Smooth muscle cell (in vitro differentiated cells): ENCODE results near the gene FBXL15. TPM values are rescaled to one million over a fixed set of nuclear protein-coding genes. Genes with fewer than 3 reads are reported as not detected.

Experiments
- DNase-seq: peaks from one replicate; lab custom pipeline; 2025; ENCODE audit not compliant: unreplicated experiment; lab: John Stamatoyannopoulos, UW
- H2AFZ ChIP-seq: fragments of 200-600 bp; sonication (generic); 2 replicates; pipeline ENCODE4 v1.6.0; 2016; ENCODE audit warnings: antibody characterized with exemption, low read depth, mild to moderate bottlenecking
- H3F3A ChIP-seq: fragments of 200-600 bp; sonication (generic); 2 replicates; pipeline ENCODE4 v1.6.0; 2017; ENCODE audit warnings: antibody characterized with exemption, low read depth
- H3K27ac ChIP-seq: fragments of 200-600 bp; sonication (generic); 2 replicates; pipeline ENCODE4 v1.5.1; 2016; ENCODE audit warnings: low read depth, mild to moderate bottlenecking
- H3K27me3 ChIP-seq: fragments of 200-600 bp; sonication (generic); 2 replicates; pipeline ENCODE4 v1.6.1; 2016; ENCODE audit warnings: low read depth, mild to moderate bottlenecking
- H3K36me3 ChIP-seq: fragments of 200-600 bp; sonication (generic); 2 replicates; pipeline ENCODE4 v1.5.1; 2016; ENCODE audit warnings: low read depth
- H3K4me1 ChIP-seq: fragments of 200-600 bp; sonication (generic); 2 replicates; pipeline ENCODE4 v1.5.1; 2016; ENCODE audit warnings: low read depth
- H3K4me2 ChIP-seq: fragments of 200-600 bp; sonication (generic); 2 replicates; pipeline ENCODE4 v1.6.0; 2016; ENCODE audit warnings: mild to moderate bottlenecking
- H3K4me3 ChIP-seq: fragments of 200-600 bp; sonication (generic); 2 replicates; pipeline ENCODE4 v1.5.1; 2016; ENCODE audit warnings: mild to moderate bottlenecking
- H3K79me2 ChIP-seq: fragments of 200-600 bp; sonication (generic); 2 replicates; pipeline ENCODE4 v1.6.0; 2016; ENCODE audit warnings: low read depth, mild to moderate bottlenecking
- H3K9ac ChIP-seq: fragments of 200-600 bp; sonication (generic); 2 replicates; pipeline ENCODE4 v1.6.0; 2016; ENCODE audit warnings: low read depth
- H3K9me3 ChIP-seq: fragments of 200-600 bp; sonication (generic); replicated peaks from 2 replicates; pipeline ENCODE4 v1.5.1; 2016; ENCODE audit warnings: low read depth
- H4K20me1 ChIP-seq: fragments of 200-600 bp; sonication (generic); 2 replicates; pipeline ENCODE4 v1.6.0; 2016; ENCODE audit warnings: low read depth
- CTCF ChIP-seq: fragments of 200-600 bp; sonication (generic); IDR thresholded peaks from 2 replicates; pipeline ENCODE4 v1.5.1; 2017; ENCODE audit warnings: borderline replicate concordance, mild to moderate bottlenecking, antibody characterized with exemption; ENCODE audit not compliant: insufficient read depth, poor library complexity, severe bottlenecking
- WGBS: methylation state at CpG from one replicate; pipeline ENCODE4 v1.1.7; 2016; ENCODE audit warnings: low lambda C conversion rate; 5-methylcytosine and 5-hydroxymethylcytosine counted together
- polyA plus RNA-seq: library from polyadenylated mRNA; unstranded; fragments of >200 nt; fragmentation: Nextera tagmentation; extraction: Ambion mirVana; gene quantifications from 2 replicates; pipeline ENCODE4 v1.2.1, GENCODE V29; 2016
- total RNA-seq: library from RNA; depleted of rRNA; stranded (reverse); fragments of >200 nt; gene quantifications from 2 replicates; pipeline ENCODE4 v1.2.3, GENCODE V29; 2014

FBXL15 gene
- total and polyA plus RNA-seq, 2 experiments from 2014 or later = 8.2 to 29.0 TPM

GRCh38 chr10:102394801-102395399 is 25.7 kb upstream of the FBXL15 start:
- no peak for TF ChIP-seq CTCF
- H4K20me1 ChIP-seq = peaks cover 10% of the 10 kb centered on the region
- peak; percentile 74 for DNase-seq

GRCh38 chr10:102395400-102396316 is 25.0 kb upstream of the FBXL15 start, which contains the start of gene NFKB2:
Gene NFKB2, plus strand, starts transcription at chr10:102395705. Its CDS starts 255 bp downstream, at chr10:102395960.
- Histone ChIP-seq H4K20me1 (peaks cover 10% of the 10 kb centered on the region), H3K9ac (peak within 1 kb of the TSS; percentile 99), H2AFZ (no peak within 1 kb of the TSS), H3K9me3 (no peaks in the 10 kb centered on the region), H3K4me3 (peak within 1 kb of the TSS; percentile 69), H3K36me3 (no peaks in the 10 kb centered on the region), H3K4me1 (peaks cover 10% of the 10 kb centered on the region), H3K27me3 (no peaks in the 10 kb centered on the region), H3K27ac (peak within 1 kb of the TSS; percentile 100), H3K79me2 (peaks cover 14% of the 10 kb centered on the region), H3K4me2 (peak within 1 kb of the TSS; percentile 94), H3F3A (peaks cover 5% of the 10 kb centered on the region)
- peak; percentile 85 for DNase-seq
- no peak for TF ChIP-seq CTCF
- 4% methylated on average over 24 of the region's 42 CpGs for WGBS

More at GRCh38 chr10:102394801-102395399, 25.7 kb upstream of the FBXL15 start:
- H3F3A ChIP-seq = peaks cover 6% of the 10 kb centered on the region
- no peaks in the 10 kb centered on the region for H3K27me3 ChIP-seq
- no peaks in the 10 kb centered on the region for H3K9me3 ChIP-seq
- peak overlapping the region; percentile 69 for H3K4me3 ChIP-seq
- peaks cover 14% of the 10 kb centered on the region for H3K79me2 ChIP-seq
- no peak overlapping the region for H2AFZ ChIP-seq
- WGBS = 3% methylated on average over 35 of the region's 35 CpGs
- H3K4me2 ChIP-seq = peak overlapping the region; percentile 94
- H3K27ac ChIP-seq = peak overlapping the region; percentile 100
- peaks cover 10% of the 10 kb centered on the region for H3K4me1 ChIP-seq
- H3K9ac ChIP-seq = peak overlapping the region; percentile 99
- no peaks in the 10 kb centered on the region for H3K36me3 ChIP-seq

- Histone ChIP-seq H3K79me2 (peaks cover 14% of the 10 kb centered on the region), H3K4me3 (peak overlapping the region; percentile 69), H3K36me3 (no peaks in the 10 kb centered on the region), H2AFZ (no peak overlapping the region), H3K27me3 (no peaks in the 10 kb centered on the region), H3K4me1 (peaks cover 10% of the 10 kb centered on the region), H3F3A (no peaks in the 10 kb centered on the region), H3K27ac (peak overlapping the region; percentile 100), H3K9me3 (no peaks in the 10 kb centered on the region), H4K20me1 (peaks cover 10% of the 10 kb centered on the region), H3K9ac (peak overlapping the region; percentile 99), H3K4me2 (peak overlapping the region; percentile 94)
- DNase-seq = no peak
- no peak for TF ChIP-seq CTCF
- WGBS = 65% methylated on average over 4 of the region's 4 CpGs
Observed at GRCh38 chr10:102396317-102396650, 24.4 kb upstream of the FBXL15 start.
